A549 treated with GW870086 at 1 μM for 4 hours (cell line): ENCODE data around the gene RAB38. TPM values are rescaled to one million over a fixed set of nuclear protein-coding genes. Genes with fewer than 3 reads are reported as not detected.

Source experiments
- total RNA-seq: library from RNA; stranded (reverse); fragments of 200-300 nt; extraction: Qiagen RNA extraction; gene quantifications from 5 replicates; pipeline ENCODE4 v1.2.3, GENCODE V29; 2022; ENCODE audit warnings: low read depth

The RAB38 gene
- total RNA-seq = 0.81 to 1.4 TPM (median 1.1 TPM) in 5 replicates

GRCh38 chr11:88174709-88175568 lies at the start of gene RAB38:
Gene RAB38 (minus strand): TSS chr11:88175443. CDS start chr11:88175384, 59 bp downstream.

Other genes starting within 250 kb of the RAB38 start
- gene CTSC, start 162.3 kb upstream of the RAB38 start, total RNA-seq = 61.3 to 74.4 TPM (median 70.4 TPM) in 5 replicates